GM18861 (cell line): Measurements from ENCODE around the gene SNN.

Experiments used
- ATAC-seq: cut with Tn5 transposase; IDR thresholded peaks from one replicate; pipeline ENCODE4 v1.9.1; 2021; ENCODE audit not compliant: unreplicated experiment

Gene SNN

GRCh38 chr16:11696266-11697012 is 28.2 kb downstream of the SNN start:
- no peak for ATAC-seq

GRCh38 chr16:11697319-11697718 is 29.1 kb downstream of the SNN start:
- ATAC-seq = no peak

GRCh38 chr16:11698271-11698689 is 30.0 kb downstream of the SNN start:
- ATAC-seq = no peak

GRCh38 chr16:11699234-11699894 is 31.1 kb downstream of the SNN start:
- no peak for ATAC-seq

GRCh38 chr16:11700264-11701029 is 32.2 kb downstream of the SNN start:
- ATAC-seq = no peak

GRCh38 chr16:11705311-11706025 is 37.2 kb downstream of the SNN start:
- ATAC-seq = no peak

GRCh38 chr16:11706180-11706742 is 38.0 kb downstream of the SNN start:
- ATAC-seq = peak; percentile 88

GRCh38 chr16:11707679-11708197 is 39.5 kb downstream of the SNN start:
- ATAC-seq = no peak

- no peak for ATAC-seq
Measured at GRCh38 chr16:11708421-11708820, 40.2 kb downstream of the SNN start.

GRCh38 chr16:11711662-11712061 is 43.4 kb downstream of the SNN start:
- no peak for ATAC-seq

GRCh38 chr16:11712122-11712521 is 43.9 kb downstream of the SNN start:
- no peak for ATAC-seq

- no peak for ATAC-seq
Measured at GRCh38 chr16:11715246-11715947, 47.1 kb downstream of the SNN start.

- ATAC-seq = no peak
Measured at GRCh38 chr16:11716336-11716735, 48.1 kb downstream of the SNN start.

- no peak for ATAC-seq
Measured at GRCh38 chr16:11717811-11718210, 49.6 kb downstream of the SNN start.

GRCh38 chr16:11719171-11719570 is 50.9 kb downstream of the SNN start:
- ATAC-seq = no peak

GRCh38 chr16:11719762-11720161 is 51.5 kb downstream of the SNN start:
- no peak for ATAC-seq

- ATAC-seq = no peak
Measured at GRCh38 chr16:11721781-11722467, 53.7 kb downstream of the SNN start.

GRCh38 chr16:11722468-11722808 is 54.2 kb downstream of the SNN start:
- ATAC-seq = no peak

- no peak for ATAC-seq
Measured at GRCh38 chr16:11725457-11725856, 57.2 kb downstream of the SNN start.

GRCh38 chr16:11726008-11726407 is 57.8 kb downstream of the SNN start:
- ATAC-seq = no peak
